Measurements from ENCODE around the gene RIN1.
"Not testable (repeated sequence)": the region's sequence is repeated elsewhere in the genome, so short reads cannot be mapped to it uniquely, and the experiment has no call there.

The RIN1 gene

DNA sequence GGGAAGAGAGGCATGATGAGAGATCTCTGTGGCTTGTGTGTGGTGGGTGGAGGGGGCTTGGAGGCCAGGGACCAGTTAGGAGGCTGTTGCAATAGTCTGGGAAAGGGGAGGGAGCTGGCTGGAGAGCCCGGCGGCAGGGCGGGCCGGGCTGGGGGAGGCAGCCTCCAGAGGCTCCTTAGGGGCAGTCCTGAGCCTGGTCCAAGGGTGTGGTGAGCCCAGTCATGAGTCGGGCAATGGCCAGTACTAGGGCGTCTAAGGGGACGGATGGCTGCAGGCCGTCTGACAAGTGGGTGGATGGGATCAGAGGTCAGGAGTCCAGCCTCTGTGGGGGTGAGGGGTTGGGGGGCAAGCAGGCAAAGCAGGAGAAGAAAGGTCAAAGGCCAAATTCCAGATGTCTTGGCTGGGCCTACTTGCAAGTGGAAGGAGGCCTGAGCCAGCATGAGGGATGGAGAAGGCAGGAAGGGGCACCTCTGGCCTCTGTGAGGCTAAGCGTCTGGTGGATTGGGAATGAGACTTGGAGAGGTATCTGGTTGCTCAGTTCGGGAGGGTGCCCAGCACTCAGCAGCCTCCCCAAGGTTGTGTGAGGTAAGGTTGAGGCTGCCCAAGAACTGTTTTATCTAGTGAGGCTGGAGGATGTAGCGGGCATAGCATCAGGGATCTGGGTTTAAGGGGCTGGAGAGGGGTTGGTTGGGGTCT lies 13.4 kb downstream of the RIN1 start:
- Histone ChIP-seq H3K27me3 (no peaks in the 10 kb centered on the region), H3K4me3 (ENCODE audit: low read depth, low read length) (no peak overlapping the region), H3K4me1 (peaks cover 21% of the 10 kb centered on the region), H3K36me3 (no peaks in the 10 kb centered on the region), H3K9me3 (no peaks in the 10 kb centered on the region)
- TF ChIP-seq CTCF (IDR thresholded peaks at IDR 0.05; ENCODE audit: low read depth, low read length): no peak
- DNase-seq: no peak

GRCh38 chr11:66321606-66322005 lies 14.6 kb downstream of the RIN1 start:
- peaks cover 18% of the 10 kb centered on the region for H3K4me1 ChIP-seq

GRCh38 chr11:66320748-66321147 lies 15.5 kb downstream of the RIN1 start:
- not testable (repeated sequence) for H3K36me3 ChIP-seq

More at GRCh38 chr11:66321606-66322005, 14.6 kb downstream of the RIN1 start:
- Histone ChIP-seq H3K27me3 (no peaks in the 10 kb centered on the region), H3K4me3 (ENCODE audit: low read depth, low read length) (no peak overlapping the region), H3K36me3 (no peaks in the 10 kb centered on the region), H3K9me3 (no peaks in the 10 kb centered on the region)
- DNase-seq: no peak
- no peak for TF ChIP-seq CTCF (IDR thresholded peaks at IDR 0.05; ENCODE audit: low read depth, low read length)

DNA sequence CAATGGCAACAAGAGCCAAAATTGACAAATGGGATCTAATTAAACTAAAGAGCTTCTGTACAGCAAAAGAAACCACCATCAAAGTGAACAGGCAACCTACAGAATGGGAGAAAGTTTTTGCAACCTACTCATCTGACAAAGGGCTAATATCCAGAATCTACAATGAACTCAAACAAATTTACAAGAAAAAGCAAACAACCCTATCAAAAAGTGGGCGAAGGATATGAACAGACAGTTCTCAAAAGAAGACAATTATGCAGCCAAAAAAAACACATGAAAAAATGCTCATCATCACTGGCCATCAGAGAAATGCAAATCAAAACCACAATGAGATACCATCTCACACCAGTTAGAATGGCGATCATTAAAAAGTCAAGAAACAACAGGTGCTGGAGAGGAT lies 15.9 kb downstream of the RIN1 start:
- H3K9me3 ChIP-seq; DNase-seq; H3K27me3 ChIP-seq; H3K4me3 ChIP-seq (ENCODE audit: low read depth, low read length); H3K36me3 ChIP-seq: not testable (repeated sequence)
- peaks cover 26% of the 10 kb centered on the region for H3K4me1 ChIP-seq

More at GRCh38 chr11:66320748-66321147, 15.5 kb downstream of the RIN1 start:
- H3K4me3 ChIP-seq (ENCODE audit: low read depth, low read length); DNase-seq; H3K27me3 ChIP-seq; H3K9me3 ChIP-seq: not testable (repeated sequence)
- H3K4me1 ChIP-seq: peaks cover 24% of the 10 kb centered on the region

- no peaks in the 10 kb centered on the region for H3K9me3 ChIP-seq
- DNase-seq: no peak
- H3K4me1 ChIP-seq: peaks cover 35% of the 10 kb centered on the region
- no peak overlapping the region for H3K4me3 ChIP-seq (ENCODE audit: low read depth, low read length)
- no peaks in the 10 kb centered on the region for H3K36me3 ChIP-seq
- no peaks in the 10 kb centered on the region for H3K27me3 ChIP-seq
- TF ChIP-seq CTCF (IDR thresholded peaks at IDR 0.05; ENCODE audit: low read depth, low read length): no peak
These were observed 17.6 kb downstream of the RIN1 start for GRCh38 chr11:66318600-66318970.

GRCh38 chr11:66317723-66318599 lies 18.3 kb downstream of the RIN1 start:
- H3K36me3 ChIP-seq: no peaks in the 10 kb centered on the region
- DNase-seq: peak; percentile 85
- peak overlapping the region; percentile 37 for H3K4me3 ChIP-seq (ENCODE audit: low read depth, low read length)
- no peaks in the 10 kb centered on the region for H3K9me3 ChIP-seq
- peaks cover 38% of the 10 kb centered on the region for H3K4me1 ChIP-seq
- H3K27me3 ChIP-seq: no peaks in the 10 kb centered on the region
- TF ChIP-seq CTCF (IDR thresholded peaks at IDR 0.05; ENCODE audit: low read depth, low read length): no peak

DNA sequence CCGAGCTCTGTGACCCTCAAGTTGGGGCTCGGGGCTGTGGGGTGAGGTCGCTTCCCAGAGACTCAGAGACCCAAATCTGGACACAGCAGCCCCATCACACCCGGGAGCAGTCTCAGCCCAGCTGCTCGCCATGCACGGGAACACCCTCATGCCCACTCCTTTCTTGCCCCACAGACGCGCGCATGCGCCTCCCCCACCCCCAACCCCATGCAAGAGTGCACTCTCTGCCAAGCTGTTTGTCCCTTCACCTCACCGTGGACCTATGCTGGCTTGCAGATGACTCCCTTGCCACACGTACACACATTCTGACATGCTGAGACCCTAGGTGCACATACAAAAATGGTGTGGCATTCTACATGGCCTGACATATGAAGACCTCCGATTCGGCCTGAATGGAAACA lies 18.9 kb downstream of the RIN1 start:
- DNase-seq: peak; percentile 90
- Histone ChIP-seq H3K4me3 (ENCODE audit: low read depth, low read length) (peak overlapping the region; percentile 37), H3K9me3 (no peaks in the 10 kb centered on the region), H3K27me3 (no peaks in the 10 kb centered on the region), H3K36me3 (no peaks in the 10 kb centered on the region), H3K4me1 (peaks cover 38% of the 10 kb centered on the region)
- TF ChIP-seq CTCF (IDR thresholded peaks at IDR 0.05; ENCODE audit: low read depth, low read length): no peak

Data from BE2C (cell line).